ENCODE results near the gene OSM. TPM values are rescaled to one million over a fixed set of nuclear protein-coding genes. Genes with fewer than 3 reads are reported as not detected.
A peak's percentile ranks its signal among the peaks of the same experiment; 100 is the strongest.

Gene OSM
- polyA plus RNA-seq, 3 donors, result 48.0 to 295 (median 146) TPM

GRCh38 chr22:30279046-30279788 is 12.6 kb upstream of the OSM start:
- Histone ChIP-seq H3K27ac (ENCODE audit: low read depth in 1 of 2, low read length in 2 of 2) (peak overlapping the region; percentile 21 to 70), H3K36me3 (replicated peaks in 1 of 2; ENCODE audit: control insufficient read depth in 1 of 2, insufficient read depth in 2 of 2, low read length in 2 of 2) (no peaks in the 10 kb centered on the region), H3K9ac (ENCODE audit: insufficient read depth, low read length, poor library complexity, severe bottlenecking) (peak overlapping the region; percentile 37), H2AFZ (ENCODE audit: insufficient read depth, low read depth, low read length, poor library complexity, severe bottlenecking) (no peak overlapping the region), H3K27me3 (ENCODE audit: control insufficient read depth in 2 of 2, insufficient read depth in 2 of 2, low read length in 2 of 2) (peaks cover 0 to 10% of the 10 kb centered on the region in 2 donors), H3K4me1 (ENCODE audit: control insufficient read depth in 1 of 2, insufficient read depth in 2 of 2, low read length in 2 of 2) (peaks cover 71 to 86% of the 10 kb centered on the region in 2 donors), H3K9me3 (replicated peaks in 1 of 2; ENCODE audit: control insufficient read depth in 1 of 2, insufficient read depth in 1 of 2, low read length in 2 of 2) (no peaks in the 10 kb centered on the region), H4K20me1 (ENCODE audit: insufficient read depth, low read length) (no peaks in the 10 kb centered on the region), H3K79me2 (ENCODE audit: insufficient read depth, low read length) (no peaks in the 10 kb centered on the region), H3K4me2 (replicated peaks; ENCODE audit: extremely low read depth, low read length, poor library complexity, severe bottlenecking) (peak overlapping the region; percentile 57), H3K4me3 (replicated peaks in 1 of 3; ENCODE audit: low read depth in 2 of 3, low read length in 3 of 3) (peak overlapping the region in 1 of 3 experiments; percentile 37)
- intact Hi-C loops (cut with micrococcal nuclease), result no loop called here
- peaks cover 11 to 22% (median 19%) of the 10 kb centered on the region in 3 donors for H3K27me3 Mint-ChIP-seq (ENCODE audit: low read depth in 3 of 3)
- peaks cover 0 to 5% (median 0%) of the 10 kb centered on the region in 7 donors for H3K9me3 Mint-ChIP-seq
- 17% methylated on average over 10 of the region's 16 CpGs for WGBS (ENCODE audit: insufficient coverage)
- peak; percentile 88 to 92 (median 91) for DNase-seq
- H3K36me3 Mint-ChIP-seq, result peaks cover 3 to 21% of the 10 kb centered on the region in 2 donors
- H3K27ac Mint-ChIP-seq, result peak overlapping the region; percentile 76 to 95 (median 85)
- H3K4me3 Mint-ChIP-seq, result peak overlapping the region; percentile 56 to 67
- peaks cover 90% of the 10 kb centered on the region for H3K4me1 Mint-ChIP-seq
- TF ChIP-seq, protein P1, sequence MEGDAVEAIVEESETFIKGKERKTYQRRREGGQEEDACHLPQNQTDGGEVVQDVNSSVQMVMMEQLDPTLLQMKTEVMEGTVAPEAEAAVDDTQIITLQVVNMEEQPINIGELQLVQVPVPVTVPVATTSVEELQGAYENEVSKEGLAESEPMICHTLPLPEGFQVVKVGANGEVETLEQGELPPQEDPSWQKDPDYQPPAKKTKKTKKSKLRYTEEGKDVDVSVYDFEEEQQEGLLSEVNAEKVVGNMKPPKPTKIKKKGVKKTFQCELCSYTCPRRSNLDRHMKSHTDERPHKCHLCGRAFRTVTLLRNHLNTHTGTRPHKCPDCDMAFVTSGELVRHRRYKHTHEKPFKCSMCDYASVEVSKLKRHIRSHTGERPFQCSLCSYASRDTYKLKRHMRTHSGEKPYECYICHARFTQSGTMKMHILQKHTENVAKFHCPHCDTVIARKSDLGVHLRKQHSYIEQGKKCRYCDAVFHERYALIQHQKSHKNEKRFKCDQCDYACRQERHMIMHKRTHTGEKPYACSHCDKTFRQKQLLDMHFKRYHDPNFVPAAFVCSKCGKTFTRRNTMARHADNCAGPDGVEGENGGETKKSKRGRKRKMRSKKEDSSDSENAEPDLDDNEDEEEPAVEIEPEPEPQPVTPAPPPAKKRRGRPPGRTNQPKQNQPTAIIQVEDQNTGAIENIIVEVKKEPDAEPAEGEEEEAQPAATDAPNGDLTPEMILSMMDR (IDR thresholded peaks at IDR 0.05), result no peak

GRCh38 chr22:30277547-30278344 is 11.1 kb upstream of the OSM start:
- peaks cover 92% of the 10 kb centered on the region for H3K4me1 Mint-ChIP-seq
- Histone ChIP-seq H3K27ac (ENCODE audit: low read depth in 1 of 2, low read length in 2 of 2) (peak overlapping the region in 1 of 2 donors; percentile 64), H3K36me3 (replicated peaks in 1 of 2; ENCODE audit: control insufficient read depth in 1 of 2, insufficient read depth in 2 of 2, low read length in 2 of 2) (no peaks in the 10 kb centered on the region), H3K79me2 (ENCODE audit: insufficient read depth, low read length) (no peaks in the 10 kb centered on the region), H3K9ac (ENCODE audit: insufficient read depth, low read length, poor library complexity, severe bottlenecking) (peak overlapping the region; percentile 49), H2AFZ (ENCODE audit: insufficient read depth, low read depth, low read length, poor library complexity, severe bottlenecking) (no peak overlapping the region), H3K4me3 (replicated peaks in 1 of 3; ENCODE audit: low read depth in 2 of 3, low read length in 3 of 3) (peak overlapping the region in 1 of 3 experiments; percentile 36), H3K9me3 (replicated peaks in 1 of 2; ENCODE audit: control insufficient read depth in 1 of 2, insufficient read depth in 1 of 2, low read length in 2 of 2) (no peaks in the 10 kb centered on the region), H4K20me1 (ENCODE audit: insufficient read depth, low read length) (no peaks in the 10 kb centered on the region), H3K4me2 (replicated peaks; ENCODE audit: extremely low read depth, low read length, poor library complexity, severe bottlenecking) (peak overlapping the region; percentile 53), H3K4me1 (ENCODE audit: control insufficient read depth in 1 of 2, insufficient read depth in 2 of 2, low read length in 2 of 2) (peaks cover 77 to 86% of the 10 kb centered on the region in 2 donors), H3K27me3 (ENCODE audit: control insufficient read depth in 2 of 2, insufficient read depth in 2 of 2, low read length in 2 of 2) (peaks cover 0 to 10% of the 10 kb centered on the region in 2 donors)
- intact Hi-C loops (cut with micrococcal nuclease), result no loop called here
- peaks cover 11 to 25% (median 20%) of the 10 kb centered on the region in 3 donors for H3K27me3 Mint-ChIP-seq (ENCODE audit: low read depth in 3 of 3)
- 21% methylated on average over 8 of the region's 14 CpGs for WGBS (ENCODE audit: insufficient coverage)
- peak; percentile 78 to 91 (median 84) for DNase-seq
- peaks cover 0 to 5% (median 0%) of the 10 kb centered on the region in 7 donors for H3K9me3 Mint-ChIP-seq
- peaks cover 3 to 25% of the 10 kb centered on the region in 2 donors for H3K36me3 Mint-ChIP-seq
- H3K27ac Mint-ChIP-seq, result peak overlapping the region; percentile 44 to 95 (median 89)
- TF ChIP-seq, protein P1 (IDR thresholded peaks at IDR 0.05), result no peak
- peak overlapping the region; percentile 63 to 82 for H3K4me3 Mint-ChIP-seq

Measured in CD14-positive monocyte (primary cell).